H9 (cell line): ENCODE data around the gene LY6G6F. TPM values are rescaled to one million over a fixed set of nuclear protein-coding genes. Genes with fewer than 3 reads are reported as not detected.

Experiments
- DNase-seq: peaks from one replicate; pipeline ENCODE4 v3.0.0-alpha.2; 2017
- H2AFZ ChIP-seq: one replicate; pipeline ENCODE4 v1.6.1; 2013; ENCODE audit warnings: mild to moderate bottlenecking, low read length, control low read depth, moderate library complexity
- H2AK5ac ChIP-seq: 2 replicates; pipeline ENCODE4 v1.6.1; 2013; ENCODE audit warnings: low read length, control low read depth, mixed read lengths; ENCODE audit not compliant: insufficient read length
- H2BK120ac ChIP-seq: one replicate; pipeline ENCODE4 v1.6.1; 2013; ENCODE audit warnings: low read depth, mild to moderate bottlenecking, low read length, control low read depth, inconsistent platforms; ENCODE audit not compliant: poor library complexity, severe bottlenecking
- H2BK12ac ChIP-seq: 2 replicates; pipeline ENCODE4 v1.6.1; 2013; ENCODE audit warnings: low read length, control low read depth, mixed read lengths, low read depth; ENCODE audit not compliant: insufficient read length
- H2BK15ac ChIP-seq: 2 replicates; pipeline ENCODE4 v1.6.1; 2013; ENCODE audit warnings: low read depth, low read length, control low read depth
- H2BK20ac ChIP-seq: one replicate; pipeline ENCODE4 v1.6.1; 2013; ENCODE audit warnings: low read depth, mild to moderate bottlenecking, low read length, control low read depth, inconsistent platforms; ENCODE audit not compliant: poor library complexity, severe bottlenecking
- H2BK5ac ChIP-seq: 2 replicates; pipeline ENCODE4 v1.6.1; 2013; ENCODE audit warnings: low read length, control low read depth, mixed read lengths; ENCODE audit not compliant: insufficient read length
- H3K14ac ChIP-seq: 2 replicates; pipeline ENCODE4 v1.6.1; 2013; ENCODE audit warnings: low read length, control low read depth; ENCODE audit not compliant: insufficient read depth
- H3K18ac ChIP-seq: 2 replicates; pipeline ENCODE4 v1.6.1; 2013; ENCODE audit warnings: low read depth, mild to moderate bottlenecking, mixed read lengths, low read length, control low read depth; ENCODE audit not compliant: insufficient read length
- H3K23ac ChIP-seq: 2 replicates; pipeline ENCODE4 v1.6.1; 2013; ENCODE audit warnings: low read length, control low read depth, mixed read lengths, low read depth; ENCODE audit not compliant: insufficient read length
- H3K23me2 ChIP-seq: 2 replicates; pipeline ENCODE4 v1.6.1; 2013; ENCODE audit warnings: low read depth, mild to moderate bottlenecking, mixed read lengths, low read length, control low read depth; ENCODE audit not compliant: insufficient read length, poor library complexity, severe bottlenecking
- H3K27ac ChIP-seq: 2 replicates; pipeline ENCODE4 v1.5.1; 2013; ENCODE audit warnings: low read length, control low read depth, mixed read lengths, low read depth; ENCODE audit not compliant: insufficient read length
- H3K27me3 ChIP-seq: 2 replicates; pipeline ENCODE4 v1.6.1; 2013; ENCODE audit warnings: low read length, control low read depth, inconsistent platforms; ENCODE audit not compliant: insufficient read depth
- H3K4ac ChIP-seq: 2 replicates; pipeline ENCODE4 v1.6.1; 2013; ENCODE audit warnings: low read depth, mild to moderate bottlenecking, control low read depth, inconsistent platforms, low read length, moderate library complexity
- H3K4me1 ChIP-seq: 2 replicates; pipeline ENCODE4 v1.6.1; 2013; ENCODE audit warnings: low read length, control low read depth, inconsistent platforms; ENCODE audit not compliant: insufficient read depth
- H3K4me2 ChIP-seq: 2 replicates; pipeline ENCODE4 v1.6.1; 2013; ENCODE audit warnings: low read length, control low read depth, mixed read lengths; ENCODE audit not compliant: insufficient read length, insufficient read depth
- H3K56ac ChIP-seq: 2 replicates; pipeline ENCODE4 v1.6.1; 2013; ENCODE audit warnings: low read depth, mild to moderate bottlenecking, mixed read lengths, low read length, control low read depth; ENCODE audit not compliant: insufficient read length
- H3K79me1 ChIP-seq: 2 replicates; pipeline ENCODE4 v1.6.1; 2013; ENCODE audit warnings: low read depth, mild to moderate bottlenecking, moderate library complexity, low read length, control low read depth, inconsistent platforms; ENCODE audit not compliant: insufficient read depth, poor library complexity, severe bottlenecking
- H3K79me2 ChIP-seq: 2 replicates; pipeline ENCODE4 v1.6.1; 2013; ENCODE audit warnings: low read length, control low read depth, inconsistent platforms; ENCODE audit not compliant: insufficient read depth
- H3K9ac ChIP-seq: 2 replicates; pipeline ENCODE4 v1.6.1; 2013; ENCODE audit warnings: low read length, control low read depth, mixed read lengths; ENCODE audit not compliant: insufficient read length; ENCODE audit errors: extremely low read depth
- H3K9me3 ChIP-seq: one replicate; pipeline ENCODE4 v1.6.1; 2013; ENCODE audit warnings: low read depth, low read length, inconsistent platforms; ENCODE audit not compliant: control insufficient read depth
- H3T11ph ChIP-seq: one replicate; pipeline ENCODE4 v1.6.1; 2013; ENCODE audit warnings: mild to moderate bottlenecking, low read length, control low read depth, inconsistent platforms
- H4K20me1 ChIP-seq: one replicate; pipeline ENCODE4 v1.6.1; 2013; ENCODE audit not compliant: control insufficient read depth, insufficient read length, insufficient read depth
- H4K5ac ChIP-seq: 2 replicates; pipeline ENCODE4 v1.6.1; 2013; ENCODE audit warnings: low read depth, mild to moderate bottlenecking, mixed read lengths, low read length, control low read depth; ENCODE audit not compliant: insufficient read length
- H4K8ac ChIP-seq: replicated peaks from 2 replicates; pipeline ENCODE4 v1.6.1; 2013; ENCODE audit warnings: low read length, control low read depth, mixed read lengths, low read depth; ENCODE audit not compliant: insufficient read length
- H4K91ac ChIP-seq: 2 replicates; pipeline ENCODE4 v1.6.1; 2013; ENCODE audit warnings: low read depth, mild to moderate bottlenecking, moderate library complexity, mixed read lengths, low read length, control low read depth; ENCODE audit not compliant: insufficient read length
- H3K27ac Mint-ChIP-seq, 3 experiments: 2 replicates in 2 of 3; 3 replicates in 1 of 3; pipeline ENCODE4 v1.8.0; 2020 to 2021; ENCODE audit warnings: mixed read lengths in 3 of 3, mild to moderate bottlenecking in 1 of 3, moderate library complexity in 1 of 3
- H3K27me3 Mint-ChIP-seq: 2 replicates; pipeline ENCODE4 v1.8.0; 2021; ENCODE audit warnings: low read depth, mild to moderate bottlenecking, moderate library complexity, mixed read lengths
- H3K36me3 Mint-ChIP-seq, 3 experiments: 2 replicates in 2 of 3; 3 replicates in 1 of 3; pipeline ENCODE4 v1.8.0; 2020 to 2021; ENCODE audit warnings: low read depth in 3 of 3, mixed read lengths in 3 of 3; ENCODE audit not compliant: insufficient read depth in 1 of 3
- H3K4me1 Mint-ChIP-seq, 2 experiments: 2 replicates each; pipeline ENCODE4 v1.8.0; 2020; ENCODE audit warnings: mixed read lengths in 2 of 2
- H3K4me3 Mint-ChIP-seq, 2 experiments: 2 replicates in 1 of 2; 3 replicates in 1 of 2; pipeline ENCODE4 v1.8.0; 2020 to 2021; ENCODE audit warnings: mild to moderate bottlenecking in 2 of 2, mixed read lengths in 2 of 2, moderate library complexity in 1 of 2
- H3K9me3 Mint-ChIP-seq, 2 experiments: 2 replicates in 1 of 2; 3 replicates in 1 of 2; pipeline ENCODE4 v1.8.0; 2020; ENCODE audit warnings: mild to moderate bottlenecking in 2 of 2, mixed read lengths in 2 of 2, moderate library complexity in 1 of 2
- WGBS: extraction: QIAGEN DNeasy Blood & Tissue Kit; methylation state at CpG from one replicate; pipeline ENCODE4 v1.1.7; 2013; ENCODE audit warnings: missing lambda C conversion rate, low lambda C conversion rate, mixed read lengths; ENCODE audit not compliant: insufficient read length; ENCODE audit errors: extremely low coverage; 5-methylcytosine and 5-hydroxymethylcytosine counted together
- total RNA-seq: library from RNA; stranded (reverse); gene quantifications from 2 replicates; pipeline ENCODE4 v1.2.1, GENCODE V29; 2021
- TF ChIP-seq, protein P1 (sequence below): fragments of 200-600 bp; sonication (generic); conservative IDR thresholded peaks from 3 replicates; pipeline ENCODE4 v1.8.0; 2021; ENCODE audit warnings: antibody characterized with exemption, mild to moderate bottlenecking

LY6G6F gene
- total RNA-seq, 1 experiment from 2014 or later = not detected

DNA sequence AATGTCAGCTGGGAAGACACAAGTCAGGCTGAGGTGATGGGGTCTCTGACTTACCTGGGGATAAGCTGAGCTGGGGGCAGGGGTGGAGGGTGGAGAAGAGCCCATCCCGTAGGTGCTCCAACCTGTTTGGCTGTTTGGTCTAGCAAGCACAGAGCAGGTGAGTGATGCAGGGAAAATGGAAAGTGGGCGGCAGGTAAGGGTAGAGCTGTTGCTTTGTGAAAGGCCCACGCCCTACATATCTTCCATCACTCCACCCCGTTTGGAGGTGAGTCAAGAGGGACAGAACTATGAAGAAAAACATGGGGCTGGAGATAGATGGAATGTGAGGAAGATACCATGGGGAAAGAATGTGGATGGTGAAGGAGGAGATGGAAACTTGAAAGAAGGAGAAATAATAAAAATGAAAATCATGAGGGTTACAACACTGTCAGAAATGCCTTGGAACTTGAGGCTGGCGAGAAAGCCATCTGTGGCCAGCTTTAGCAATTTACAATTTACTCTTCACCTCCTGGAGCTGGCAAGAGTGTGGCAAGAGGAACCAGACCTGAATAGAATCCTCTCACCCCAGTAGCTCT lies 13.6 kb downstream of the LY6G6F start:
- H4K5ac ChIP-seq = no peak overlapping the region
- H3K27me3 ChIP-seq = no peaks in the 10 kb centered on the region
- no peak overlapping the region for H2AK5ac ChIP-seq
- no peak overlapping the region for H3K4ac ChIP-seq
- no peaks in the 10 kb centered on the region for H3K79me1 ChIP-seq
- no peak overlapping the region for H2BK15ac ChIP-seq
- no peaks in the 10 kb centered on the region for H3K36me3 Mint-ChIP-seq
- no peak overlapping the region for H3K18ac ChIP-seq
- H4K20me1 ChIP-seq = no peaks in the 10 kb centered on the region
- H3K9me3 ChIP-seq = no peaks in the 10 kb centered on the region
- no peak overlapping the region for H3K14ac ChIP-seq
- no peaks in the 10 kb centered on the region for H3K79me2 ChIP-seq
- no peak overlapping the region for H3T11ph ChIP-seq
- no peak for DNase-seq
- peaks cover 19 to 28% of the 10 kb centered on the region in 2 experiments for H3K4me1 Mint-ChIP-seq
- H2BK12ac ChIP-seq = no peak overlapping the region
- H2BK20ac ChIP-seq = no peak overlapping the region
- H3K9ac ChIP-seq = no peak overlapping the region
- no peak overlapping the region for H2BK5ac ChIP-seq
- H3K27ac ChIP-seq = no peak overlapping the region
- no CpG with 5 or more reads among the region's 5 CpGs for WGBS
- no peak overlapping the region for H2AFZ ChIP-seq
- H3K4me1 ChIP-seq = peaks cover 6% of the 10 kb centered on the region; the same call in 1 of the 2 replicates
- no peak overlapping the region for H3K56ac ChIP-seq
- no peak overlapping the region for H3K4me3 Mint-ChIP-seq
- no peak overlapping the region for H2BK120ac ChIP-seq
- no peak overlapping the region for H3K4me2 ChIP-seq
- H3K23me2 ChIP-seq = no peaks in the 10 kb centered on the region
- no peak overlapping the region for H3K23ac ChIP-seq
- H4K91ac ChIP-seq = no peak overlapping the region
- no peaks in the 10 kb centered on the region for H3K9me3 Mint-ChIP-seq
- no peak overlapping the region for H4K8ac ChIP-seq
- H3K27me3 Mint-ChIP-seq = no peaks in the 10 kb centered on the region
- TF ChIP-seq, protein P1, sequence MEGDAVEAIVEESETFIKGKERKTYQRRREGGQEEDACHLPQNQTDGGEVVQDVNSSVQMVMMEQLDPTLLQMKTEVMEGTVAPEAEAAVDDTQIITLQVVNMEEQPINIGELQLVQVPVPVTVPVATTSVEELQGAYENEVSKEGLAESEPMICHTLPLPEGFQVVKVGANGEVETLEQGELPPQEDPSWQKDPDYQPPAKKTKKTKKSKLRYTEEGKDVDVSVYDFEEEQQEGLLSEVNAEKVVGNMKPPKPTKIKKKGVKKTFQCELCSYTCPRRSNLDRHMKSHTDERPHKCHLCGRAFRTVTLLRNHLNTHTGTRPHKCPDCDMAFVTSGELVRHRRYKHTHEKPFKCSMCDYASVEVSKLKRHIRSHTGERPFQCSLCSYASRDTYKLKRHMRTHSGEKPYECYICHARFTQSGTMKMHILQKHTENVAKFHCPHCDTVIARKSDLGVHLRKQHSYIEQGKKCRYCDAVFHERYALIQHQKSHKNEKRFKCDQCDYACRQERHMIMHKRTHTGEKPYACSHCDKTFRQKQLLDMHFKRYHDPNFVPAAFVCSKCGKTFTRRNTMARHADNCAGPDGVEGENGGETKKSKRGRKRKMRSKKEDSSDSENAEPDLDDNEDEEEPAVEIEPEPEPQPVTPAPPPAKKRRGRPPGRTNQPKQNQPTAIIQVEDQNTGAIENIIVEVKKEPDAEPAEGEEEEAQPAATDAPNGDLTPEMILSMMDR = no peak
- H3K27ac Mint-ChIP-seq = peak overlapping the region in 1 of 3 experiments; percentile 19; a peak in 1 of 7 replicates
